ENCODE results near the gene OSBPL5. TPM values are rescaled to one million over a fixed set of nuclear protein-coding genes. Genes with fewer than 3 reads are reported as not detected.

OSBPL5 gene
- total RNA-seq, 1 experiment from 2014 or later = 6.4 TPM

- no peak overlapping the region for H3K4me2 ChIP-seq
- CTCF ChIA-PET = no interaction called here
- no peaks in the 10 kb centered on the region for H3K9me2 ChIP-seq (ENCODE audit: insufficient read depth)
- DNase-seq = no peak
- BruUV-seq (replicated peaks) = no TSS peak
- H3K79me2 ChIP-seq (ENCODE audit: low read depth) = no peaks in the 10 kb centered on the region
- intact Hi-C loops (cut with micrococcal nuclease; ENCODE audit: unreplicated experiment) = no loop called here
- H3K27me3 ChIP-seq (ENCODE audit: insufficient read depth, low read depth) = no peaks in the 10 kb centered on the region
- H3F3A ChIP-seq (ENCODE audit: insufficient read depth, low read depth) = 0 out of 2 replicates have a peak, but pooled peaks cover 6% of the 10 kb centered on the region
- no peak overlapping the region for H2AFZ ChIP-seq
- H3K36me3 ChIP-seq (ENCODE audit: low read depth) = no peaks in the 10 kb centered on the region
- POLR2A ChIA-PET (ENCODE audit: unreplicated experiment) = no interaction called here
- H3K27ac ChIP-seq = no peak overlapping the region
- H4K20me1 ChIP-seq (ENCODE audit: insufficient read depth) = no peaks in the 10 kb centered on the region
- H3K4me3 ChIP-seq = no peak overlapping the region
- 0 out of 2 replicates have a peak, but pooled peaks cover 3% of the 10 kb centered on the region for H3K9me3 ChIP-seq (ENCODE audit: insufficient read depth, low read depth)
- peaks cover 7% of the 10 kb centered on the region for H3K4me1 ChIP-seq (replicated peaks; ENCODE audit: insufficient read depth)
- TF ChIP-seq CTCF (conservative IDR thresholded peaks at IDR 0.05) (no peak), EZH2 (IDR thresholded peaks at IDR 0.05; ENCODE audit: low read depth) (no peak)
Measured at GRCh38 chr11:3109434-3109833, 55.7 kb downstream of the OSBPL5 start.

GRCh38 chr11:3108183-3108721, 56.9 kb downstream of the OSBPL5 start:
- Histone ChIP-seq H4K20me1 (ENCODE audit: insufficient read depth) (no peaks in the 10 kb centered on the region), H3K4me2 (no peak overlapping the region), H3K79me2 (ENCODE audit: low read depth) (no peaks in the 10 kb centered on the region), H3K4me3 (no peak overlapping the region), H2AFZ (no peak overlapping the region), H3K27ac (no peak overlapping the region), H3K27me3 (ENCODE audit: insufficient read depth, low read depth) (no peaks in the 10 kb centered on the region), H3F3A (ENCODE audit: insufficient read depth, low read depth) (0 out of 2 replicates have a peak, but pooled peaks cover 6% of the 10 kb centered on the region), H3K36me3 (ENCODE audit: low read depth) (no peaks in the 10 kb centered on the region), H3K9me3 (ENCODE audit: insufficient read depth, low read depth) (0 out of 2 replicates have a peak, but pooled peaks cover 3% of the 10 kb centered on the region), H3K4me1 (replicated peaks; ENCODE audit: insufficient read depth) (peaks cover 7% of the 10 kb centered on the region), H3K9me2 (ENCODE audit: insufficient read depth) (no peaks in the 10 kb centered on the region)
- ChIA-PET CTCF (no interaction called here), POLR2A (ENCODE audit: unreplicated experiment) (no interaction called here)
- DNase-seq = no peak
- TF ChIP-seq EZH2 (IDR thresholded peaks at IDR 0.05; ENCODE audit: low read depth) (no peak), CTCF (conservative IDR thresholded peaks at IDR 0.05) (no peak)
- intact Hi-C loops (cut with micrococcal nuclease; ENCODE audit: unreplicated experiment) = no loop called here
- no TSS peak for BruUV-seq (replicated peaks)

- 0 out of 2 replicates have a peak, but pooled peaks cover under 1% of the 10 kb centered on the region for H3K9me3 ChIP-seq (ENCODE audit: insufficient read depth, low read depth)
- TF ChIP-seq EZH2 (IDR thresholded peaks at IDR 0.05; ENCODE audit: low read depth) (no peak), CTCF (conservative IDR thresholded peaks at IDR 0.05) (no peak)
- H3K79me2 ChIP-seq (ENCODE audit: low read depth) = no peaks in the 10 kb centered on the region
- no peak overlapping the region for H3K4me2 ChIP-seq
- H3K27me3 ChIP-seq (ENCODE audit: insufficient read depth, low read depth) = no peaks in the 10 kb centered on the region
- CTCF ChIA-PET = no interaction called here
- H3K4me1 ChIP-seq (replicated peaks; ENCODE audit: insufficient read depth) = peaks cover 3% of the 10 kb centered on the region
- H3K9me2 ChIP-seq (ENCODE audit: insufficient read depth) = no peaks in the 10 kb centered on the region
- 0 out of 2 replicates have a peak, but pooled peaks cover 3% of the 10 kb centered on the region for H3F3A ChIP-seq (ENCODE audit: insufficient read depth, low read depth)
- H4K20me1 ChIP-seq (ENCODE audit: insufficient read depth) = no peaks in the 10 kb centered on the region
- intact Hi-C loops (cut with micrococcal nuclease; ENCODE audit: unreplicated experiment) = no loop called here
- no TSS peak for BruUV-seq (replicated peaks)
- no peak for DNase-seq
- POLR2A ChIA-PET (ENCODE audit: unreplicated experiment) = no interaction called here
- no peak overlapping the region for H3K4me3 ChIP-seq
- no peaks in the 10 kb centered on the region for H3K36me3 ChIP-seq (ENCODE audit: low read depth)
- H3K27ac ChIP-seq = no peak overlapping the region
- no peak overlapping the region for H2AFZ ChIP-seq
Measured at GRCh38 chr11:3107608-3108182, 57.4 kb downstream of the OSBPL5 start.
